SHP77 treated with DMSO at 0.1 percent for 48 hours (cell line): ENCODE data around the gene SHKBP1.
"Not testable (repeated sequence)": the region's sequence is repeated elsewhere in the genome, so short reads cannot be mapped to it uniquely, and the experiment has no call there.

ENCODE experiments used
- DNase-seq: peaks from one replicate; lab custom pipeline; 2025; lab: John Stamatoyannopoulos, UW

The SHKBP1 gene

GRCh38 chr19:40576585-40577451 is at the start of gene SHKBP1:
TSS of gene SHKBP1 (plus strand) at chr19:40576873. CDS start at chr19:40576900, 27 bp downstream.
- peak; percentile 93 for DNase-seq

DNA sequence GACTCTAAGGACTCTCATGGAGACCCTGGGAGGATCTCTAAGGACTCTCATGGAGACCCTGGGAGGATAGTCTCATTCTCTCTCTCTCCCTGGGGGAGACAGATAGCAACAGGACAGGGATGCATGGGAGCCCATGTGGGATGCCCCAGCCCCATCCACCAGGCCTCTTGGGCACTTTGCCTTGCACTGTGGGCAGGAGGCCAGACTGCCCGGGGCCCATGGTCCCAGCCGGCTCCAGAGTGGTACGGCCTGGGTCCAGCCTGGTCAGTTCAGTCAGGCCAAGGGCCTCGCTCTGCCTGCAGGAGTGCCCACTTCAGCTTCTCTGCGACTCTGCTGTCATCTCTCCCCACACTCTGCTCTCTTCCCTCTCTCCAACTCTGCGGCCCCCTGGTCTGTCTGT is 48.6 kb upstream of the SHKBP1 start:
- no peak for DNase-seq

GRCh38 chr19:40528533-40529092 is 48.1 kb upstream of the SHKBP1 start:
- no peak for DNase-seq

- DNase-seq: peak; percentile 67
These were observed 47.3 kb upstream of the SHKBP1 start for GRCh38 chr19:40529093-40529954.

GRCh38 chr19:40530091-40530901 is 46.4 kb upstream of the SHKBP1 start:
- no peak for DNase-seq

DNA sequence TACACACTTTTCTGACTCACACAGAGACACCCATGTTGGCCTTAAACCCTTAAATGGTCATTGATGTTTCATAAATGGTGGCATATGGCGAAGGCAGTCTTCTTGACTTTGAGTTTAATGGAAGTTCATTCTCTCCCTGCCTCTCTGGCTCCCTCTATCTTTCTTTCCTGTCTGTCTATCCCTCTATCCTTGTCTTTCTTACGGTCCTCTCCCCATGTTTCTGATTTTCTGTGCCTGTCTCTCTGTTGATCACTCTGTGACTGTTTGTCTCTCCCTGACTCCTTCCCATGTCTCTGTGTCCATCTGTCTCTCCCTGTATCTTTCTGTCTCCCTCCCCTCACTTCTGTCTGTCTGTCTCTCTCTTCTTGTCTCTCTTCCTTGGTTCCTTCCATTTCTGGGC is 43.2 kb upstream of the SHKBP1 start:
- DNase-seq: no peak

- no peak for DNase-seq
These were observed 42.5 kb upstream of the SHKBP1 start for GRCh38 chr19:40534148-40534547.

DNA sequence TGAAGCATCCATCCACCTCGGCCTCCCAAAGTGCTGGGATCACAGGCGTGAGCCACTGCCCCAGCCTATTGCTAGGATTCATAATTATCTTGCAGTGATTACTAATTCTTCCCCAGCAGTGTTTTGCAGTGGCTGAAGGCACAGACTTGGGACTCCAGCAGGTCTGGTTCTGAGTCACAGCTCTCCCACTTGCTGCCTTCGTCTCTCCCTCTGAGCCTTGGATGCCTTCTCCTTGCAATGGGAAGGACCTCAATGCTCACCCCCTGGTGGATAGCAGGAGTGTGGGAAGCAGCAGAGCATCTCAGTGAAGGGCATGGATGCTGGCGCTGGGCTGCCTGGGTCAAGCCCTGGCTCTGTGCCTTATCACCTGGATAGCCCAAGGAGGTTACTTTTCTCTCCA is 37.6 kb upstream of the SHKBP1 start:
- no peak for DNase-seq

GRCh38 chr19:40542202-40542859 is 34.3 kb upstream of the SHKBP1 start:
- no peak for DNase-seq

GRCh38 chr19:40543029-40543597 is 33.6 kb upstream of the SHKBP1 start:
- no peak for DNase-seq

- not testable (repeated sequence) for DNase-seq
These were observed 30.4 kb upstream of the SHKBP1 start for GRCh38 chr19:40546153-40546841.

DNA sequence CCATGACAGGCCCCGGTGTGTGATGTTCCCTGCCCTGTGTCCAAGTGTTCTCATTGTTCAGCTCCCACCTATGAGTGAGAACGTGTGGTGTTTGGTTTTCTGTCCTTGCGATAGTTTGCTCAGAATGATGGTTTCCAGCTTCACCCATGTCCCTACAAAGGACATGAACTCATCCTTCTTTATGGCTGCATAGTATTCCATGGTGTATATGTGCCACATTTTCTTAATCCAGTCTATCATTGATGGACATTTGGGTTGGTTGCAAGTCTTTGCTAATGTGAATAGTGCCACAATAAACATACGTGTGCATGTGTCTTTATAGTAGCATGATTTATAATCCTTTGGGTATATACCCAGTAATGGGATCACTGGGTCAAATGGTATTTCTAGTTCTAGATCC is 29.5 kb upstream of the SHKBP1 start:
- DNase-seq: not testable (repeated sequence)

DNA sequence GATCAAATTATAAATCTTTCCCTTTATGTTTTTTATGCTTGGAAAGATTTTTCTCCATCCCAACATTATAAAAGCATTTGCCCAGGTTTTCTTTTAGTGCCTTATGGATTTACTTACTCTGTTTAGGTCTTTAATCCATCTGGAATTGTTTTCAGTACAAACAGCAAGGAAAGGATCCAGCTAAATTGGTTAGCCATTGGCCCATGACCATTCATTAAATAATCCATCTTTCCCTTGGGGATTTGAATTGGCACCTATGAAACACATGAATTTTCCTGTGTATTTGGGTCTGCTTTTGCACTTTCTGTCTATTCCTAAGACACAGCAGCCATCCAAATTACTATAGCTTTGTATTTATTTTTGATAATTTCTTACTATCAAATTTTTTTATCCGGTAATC is 28.8 kb upstream of the SHKBP1 start:
- no peak for DNase-seq

GRCh38 chr19:40549007-40549708 is 27.5 kb upstream of the SHKBP1 start:
- DNase-seq: peak; percentile 59

DNA sequence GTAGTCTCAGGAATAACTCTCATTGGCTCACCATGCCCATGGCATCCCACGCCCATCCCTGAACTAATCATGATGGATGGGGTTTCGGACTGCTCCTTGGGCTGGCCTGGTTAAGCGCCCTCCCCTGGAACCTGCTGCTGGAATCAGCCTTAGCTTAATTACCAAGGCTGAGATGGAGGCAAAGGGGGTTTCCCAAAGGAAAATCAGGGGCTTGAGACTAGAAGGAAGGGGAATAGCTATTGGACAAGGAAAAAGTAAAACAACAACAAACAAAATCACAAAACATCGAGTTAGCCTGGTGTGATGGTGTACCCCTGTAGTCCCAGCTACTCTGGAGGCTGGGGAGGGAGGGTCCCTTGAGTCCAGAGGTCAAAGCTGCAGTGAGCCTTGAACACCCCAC is 25.7 kb upstream of the SHKBP1 start:
- DNase-seq: no peak

- DNase-seq: no peak
These were observed 23.8 kb upstream of the SHKBP1 start for GRCh38 chr19:40552848-40553247.

- no peak for DNase-seq
These were observed 22.5 kb upstream of the SHKBP1 start for GRCh38 chr19:40553885-40554857.

GRCh38 chr19:40555978-40556689 is 20.5 kb upstream of the SHKBP1 start:
- DNase-seq: no peak
